ENCODE results near the gene SDF4. TPM values are rescaled to one million over a fixed set of nuclear protein-coding genes. Genes with fewer than 3 reads are reported as not detected.
A peak's percentile ranks its signal among the peaks of the same experiment; 100 is the strongest.

The SDF4 gene
- total RNA-seq (2014; rRNA removed; shearing (Covaris generic)) = 94.2 and 97.3 TPM in 2 replicates
- 318 and 342 TPM in 2 replicates for polyA plus RNA-seq (2015; cell fraction: cytosol; rRNA removed)
- polyA plus RNA-seq (2015; cell fraction: nucleus; rRNA removed) = 174 and 184 TPM in 2 replicates

GRCh38 chr1:1231400-1232207 lies at the start of gene SDF4:
TSS of gene SDF4 (minus strand) at chr1:1232001. CDS start at chr1:1228772, 3,229 bp downstream.
- in situ Hi-C loops (cut with HindIII; ENCODE audit: low pct_unique_long_range_greater_than_20kb, low sequenced_read_pairs) = no loop called here
- peak; percentile 92 for DNase-seq (ENCODE audit: low read depth, low spot score)

GRCh38 chr1:1280782-1281481 lies 49.1 kb upstream of the SDF4 start:
- in situ Hi-C loops (cut with HindIII; ENCODE audit: low pct_unique_long_range_greater_than_20kb, low sequenced_read_pairs) = no loop called here

DNA sequence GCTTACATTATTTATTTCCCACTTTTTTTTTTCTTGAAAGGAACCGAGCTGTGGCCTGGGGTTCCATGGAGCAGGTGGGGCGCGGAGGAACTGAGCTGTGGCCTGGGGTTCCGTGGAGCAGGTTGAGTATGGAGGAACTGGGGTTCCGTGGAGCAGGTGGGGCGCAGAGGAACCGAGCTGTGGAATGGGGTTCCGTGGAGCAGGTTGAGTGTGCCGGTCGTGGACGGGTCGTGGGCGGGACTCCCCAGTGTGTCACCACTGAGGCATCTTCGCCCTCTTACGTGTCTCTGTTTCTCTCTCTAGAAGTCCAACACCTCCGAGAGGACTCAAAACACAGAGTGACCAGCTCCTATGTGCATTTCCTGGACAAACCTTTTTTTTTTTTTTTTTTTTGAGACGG lies 47.2 kb upstream of the SDF4 start:
- in situ Hi-C loops (cut with HindIII; ENCODE audit: low pct_unique_long_range_greater_than_20kb, low sequenced_read_pairs) = no loop called here
- DNase-seq (ENCODE audit: low read depth, low spot score) = no peak

More at GRCh38 chr1:1280782-1281481, 49.1 kb upstream of the SDF4 start:
- DNase-seq (ENCODE audit: low read depth, low spot score) = no peak

GRCh38 chr1:1278620-1279019 lies 46.8 kb upstream of the SDF4 start:
- in situ Hi-C loops (cut with HindIII; ENCODE audit: low pct_unique_long_range_greater_than_20kb, low sequenced_read_pairs) = no loop called here
- DNase-seq (ENCODE audit: low read depth, low spot score) = no peak

DNA sequence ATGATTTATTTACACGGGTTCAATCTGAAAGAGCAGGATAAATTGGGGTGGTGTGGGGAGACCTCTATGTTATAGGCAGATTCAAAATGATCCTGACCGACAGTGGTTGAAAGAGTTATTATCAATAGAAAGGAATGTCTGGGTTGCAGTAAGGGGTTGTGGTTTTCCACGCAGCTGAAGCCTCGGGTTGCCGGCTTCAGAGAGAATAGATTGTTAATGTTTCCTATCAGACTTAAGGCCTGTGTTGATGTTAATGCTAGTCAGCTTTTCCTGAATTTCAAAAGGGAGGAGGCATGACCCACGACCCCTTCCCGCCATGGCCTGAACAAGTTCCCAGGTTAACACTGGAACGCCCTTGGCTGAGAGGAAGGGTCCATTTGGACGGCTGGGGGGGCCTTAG lies 44.0 kb upstream of the SDF4 start:
- in situ Hi-C loops (cut with HindIII; ENCODE audit: low pct_unique_long_range_greater_than_20kb, low sequenced_read_pairs) = no loop called here
- no peak for DNase-seq (ENCODE audit: low read depth, low spot score)

GRCh38 chr1:1274931-1275431 lies 43.2 kb upstream of the SDF4 start:
- in situ Hi-C loops (cut with HindIII; ENCODE audit: low pct_unique_long_range_greater_than_20kb, low sequenced_read_pairs) = no loop called here
- no peak for DNase-seq (ENCODE audit: low read depth, low spot score)

GRCh38 chr1:1274299-1274930 lies 42.6 kb upstream of the SDF4 start:
- in situ Hi-C loops (cut with HindIII; ENCODE audit: low pct_unique_long_range_greater_than_20kb, low sequenced_read_pairs) = no loop called here
- DNase-seq (ENCODE audit: low read depth, low spot score) = no peak

DNA sequence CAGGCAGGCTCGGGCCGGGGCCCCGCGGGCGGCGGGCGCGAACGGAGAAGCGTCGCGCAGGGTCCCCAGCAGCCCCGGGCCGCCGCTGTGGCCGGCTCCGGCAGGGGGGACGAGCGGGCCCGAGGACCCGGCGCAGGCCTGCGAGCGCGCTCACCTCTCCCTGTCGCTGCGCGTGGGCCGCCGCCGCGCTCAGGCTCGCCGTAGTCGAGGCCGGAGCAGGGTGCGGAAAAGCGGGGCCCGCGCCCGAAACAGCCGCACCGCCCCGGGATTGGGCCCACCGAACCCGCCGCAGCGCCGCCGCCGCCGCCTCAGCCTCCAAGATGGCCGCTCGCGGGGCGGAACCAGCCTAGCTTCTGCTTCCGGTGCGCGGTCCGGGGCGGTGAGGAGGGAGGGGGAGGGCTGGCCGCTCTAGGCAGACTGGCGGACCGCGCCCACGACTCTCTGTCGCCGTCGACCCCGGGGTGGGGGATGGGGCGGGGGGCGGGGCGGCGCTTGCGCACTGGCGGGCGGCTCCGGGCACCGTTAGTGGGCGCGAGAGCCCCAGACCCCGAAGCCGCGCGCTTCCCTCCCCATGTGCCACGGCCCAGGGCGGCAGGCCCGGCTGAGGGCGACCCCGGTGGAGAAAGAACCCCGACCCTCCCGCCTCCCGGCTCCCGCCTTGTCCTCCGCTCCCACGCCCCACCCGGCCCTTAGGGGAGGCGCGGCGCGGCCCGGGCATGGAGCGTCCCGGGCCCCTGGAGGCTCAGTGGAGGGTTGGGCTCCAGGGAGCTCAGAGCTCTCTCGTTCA lies 41.9 kb upstream of the SDF4 start, which contains the start of gene UBE2J2:
Gene UBE2J2, minus strand, starts transcription at position 343 of the 787 bp plus-strand sequence. CDS start 5,862 bp downstream, outside the sequence.
- in situ Hi-C loops (cut with HindIII; ENCODE audit: low pct_unique_long_range_greater_than_20kb, low sequenced_read_pairs) = no loop called here
- peak; percentile 79 for DNase-seq (ENCODE audit: low read depth, low spot score)

DNA sequence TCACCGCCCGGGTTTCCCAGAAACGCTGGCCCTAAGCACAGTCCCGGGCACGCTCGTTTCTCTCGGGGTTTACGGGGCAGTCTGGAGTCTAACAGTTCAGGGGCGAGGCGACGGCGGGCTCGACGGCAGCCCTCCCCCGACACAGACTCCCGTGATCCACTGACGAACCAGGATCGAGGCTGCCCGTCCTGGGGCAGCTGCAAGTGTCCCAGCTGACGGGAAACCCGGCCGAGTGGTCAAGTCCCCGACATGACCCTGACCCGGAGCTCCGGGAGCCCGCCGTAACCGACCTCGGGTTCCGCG lies 41.4 kb upstream of the SDF4 start:
- in situ Hi-C loops (cut with HindIII; ENCODE audit: low pct_unique_long_range_greater_than_20kb, low sequenced_read_pairs) = no loop called here
- no peak for DNase-seq (ENCODE audit: low read depth, low spot score)

GRCh38 chr1:1272341-1273208 lies 40.8 kb upstream of the SDF4 start:
- in situ Hi-C loops (cut with HindIII; ENCODE audit: low pct_unique_long_range_greater_than_20kb, low sequenced_read_pairs) = no loop called here
- DNase-seq (ENCODE audit: low read depth, low spot score) = no peak

DNA sequence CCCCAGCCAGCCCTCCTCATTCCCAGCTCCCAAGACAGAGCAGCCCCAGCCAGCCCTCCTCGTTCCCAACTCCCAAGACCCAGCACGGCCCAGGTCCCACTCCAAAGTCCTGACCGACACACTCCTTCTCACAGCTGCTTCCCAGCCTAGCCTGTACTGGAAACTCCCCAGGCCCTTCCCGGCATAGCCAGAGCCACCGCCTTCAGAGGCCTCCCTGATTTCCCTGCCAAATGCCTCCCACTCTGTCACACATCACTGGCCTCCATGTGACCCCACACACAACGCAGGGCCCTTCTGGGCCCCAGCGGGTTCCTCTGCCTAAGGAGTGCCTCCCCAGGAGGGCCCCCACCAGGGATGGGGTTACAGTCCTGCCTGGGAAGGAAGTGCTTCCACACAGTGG lies 39.0 kb upstream of the SDF4 start:
- in situ Hi-C loops (cut with HindIII; ENCODE audit: low pct_unique_long_range_greater_than_20kb, low sequenced_read_pairs) = no loop called here
- DNase-seq (ENCODE audit: low read depth, low spot score) = no peak

- DNase-seq (ENCODE audit: low read depth, low spot score) = no peak
- in situ Hi-C loops (cut with HindIII; ENCODE audit: low pct_unique_long_range_greater_than_20kb, low sequenced_read_pairs) = no loop called here
These were observed 36.5 kb upstream of the SDF4 start for GRCh38 chr1:1268284-1268682.

DNA sequence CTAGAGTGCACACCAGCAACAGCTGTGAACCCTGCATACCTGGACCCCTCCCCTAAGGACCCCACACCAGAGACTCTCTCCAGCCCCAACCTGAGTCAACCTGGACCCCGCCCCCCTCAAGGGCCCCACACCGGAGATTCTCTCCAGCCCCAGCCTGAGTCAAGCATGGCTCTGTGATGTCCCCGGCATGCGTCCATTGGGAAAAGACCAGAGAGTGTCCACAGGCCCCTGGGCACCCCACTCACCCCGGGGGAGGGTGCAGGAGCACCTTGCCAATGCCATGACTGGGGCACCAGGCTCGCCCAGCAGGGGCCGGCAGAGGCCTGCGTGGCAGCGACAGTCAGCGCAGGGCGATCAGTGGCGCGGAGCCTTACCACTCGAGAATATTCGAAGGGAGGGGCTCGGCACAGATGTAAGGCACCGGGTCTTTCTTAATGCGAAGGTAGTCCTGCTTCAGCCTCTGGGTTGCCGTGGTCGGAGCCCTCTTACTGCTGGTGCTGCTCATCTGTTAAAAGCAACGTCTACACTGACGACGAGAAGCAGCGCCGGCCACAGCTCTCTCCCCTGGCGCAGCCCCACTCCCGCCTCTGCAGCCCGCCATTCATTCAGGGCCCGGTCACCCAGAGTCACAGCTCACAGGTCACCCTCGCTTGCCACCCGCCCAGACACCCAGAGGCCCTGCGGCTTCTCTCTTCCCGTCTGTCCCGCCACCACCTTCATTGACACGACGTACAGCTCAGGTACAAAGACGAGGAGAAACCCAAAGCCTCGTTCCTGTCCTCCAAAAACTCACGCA lies 35.9 kb upstream of the SDF4 start:
- in situ Hi-C loops (cut with HindIII; ENCODE audit: low pct_unique_long_range_greater_than_20kb, low sequenced_read_pairs) = no loop called here
- no peak for DNase-seq (ENCODE audit: low read depth, low spot score)

GRCh38 chr1:1264868-1265272 lies 33.1 kb upstream of the SDF4 start:
- in situ Hi-C loops (cut with HindIII; ENCODE audit: low pct_unique_long_range_greater_than_20kb, low sequenced_read_pairs) = no loop called here

GRCh38 chr1:1264026-1264425 lies 32.2 kb upstream of the SDF4 start:
- in situ Hi-C loops (cut with HindIII; ENCODE audit: low pct_unique_long_range_greater_than_20kb, low sequenced_read_pairs) = no loop called here
- no peak for DNase-seq (ENCODE audit: low read depth, low spot score)

More at GRCh38 chr1:1264868-1265272, 33.1 kb upstream of the SDF4 start:
- DNase-seq (ENCODE audit: low read depth, low spot score) = peak; percentile 36

GRCh38 chr1:1262758-1263157 lies 31.0 kb upstream of the SDF4 start:
- no peak for DNase-seq (ENCODE audit: low read depth, low spot score)
- in situ Hi-C loops (cut with HindIII; ENCODE audit: low pct_unique_long_range_greater_than_20kb, low sequenced_read_pairs) = no loop called here
